GM18951 (cell line): ENCODE measurements around the gene GAN.
"Not testable (repeated sequence)": the region's sequence is repeated elsewhere in the genome, so short reads cannot be mapped to it uniquely, and the experiment has no call there.

Experiments
- POLR2A ChIP-seq: IDR thresholded peaks from 4 replicates; pipeline ENCODE4 v1.6.1; 2011; ENCODE audit warnings: mild to moderate bottlenecking; ENCODE audit not compliant: insufficient read length, insufficient read depth; ENCODE audit errors: extremely low read depth
- in situ Hi-C: fragments of 300-500 bp; cut with MboI; formaldehyde crosslinking; loops from one replicate; pipeline ENCODE4 v1.12.0; 2022; ENCODE audit warnings: low sequenced_read_pairs, mixed read lengths, inconsistent platforms; ENCODE audit not compliant: unreplicated experiment

Gene GAN

GRCh38 chr16:81315271-81316175 lies 761 bp downstream of the GAN start:
- no peak for TF ChIP-seq POLR2A
- in situ Hi-C loops, result no loop called here

- no peak for TF ChIP-seq POLR2A
- in situ Hi-C loops, result no loop called here
These were observed 1.4 kb downstream of the GAN start for GRCh38 chr16:81316176-81316496.

- TF ChIP-seq POLR2A, result no peak
- in situ Hi-C loops, result no loop called here
These were observed 3.9 kb downstream of the GAN start for GRCh38 chr16:81318711-81319110.

- no peak for TF ChIP-seq POLR2A
- in situ Hi-C loops, result no loop called here
These were observed 4.6 kb downstream of the GAN start for GRCh38 chr16:81319221-81319912.

GRCh38 chr16:81321039-81321438 lies 6.3 kb downstream of the GAN start:
- no peak for TF ChIP-seq POLR2A
- in situ Hi-C loops, result no loop called here

GRCh38 chr16:81321536-81321935 lies 6.8 kb downstream of the GAN start:
- in situ Hi-C loops, result no loop called here

GRCh38 chr16:81324808-81325207 lies 10.0 kb downstream of the GAN start:
- in situ Hi-C loops, result no loop called here
- no peak for TF ChIP-seq POLR2A

More at GRCh38 chr16:81321536-81321935, 6.8 kb downstream of the GAN start:
- no peak for TF ChIP-seq POLR2A

GRCh38 chr16:81327011-81327410 lies 12.2 kb downstream of the GAN start:
- TF ChIP-seq POLR2A, result no peak

GRCh38 chr16:81327447-81328196 lies 12.9 kb downstream of the GAN start:
- in situ Hi-C loops, result no loop called here
- no peak for TF ChIP-seq POLR2A

More at GRCh38 chr16:81327011-81327410, 12.2 kb downstream of the GAN start:
- in situ Hi-C loops, result no loop called here

- TF ChIP-seq POLR2A, result no peak
- in situ Hi-C loops, result no loop called here
These were observed 15.2 kb downstream of the GAN start for GRCh38 chr16:81329947-81330346.

GRCh38 chr16:81333356-81333755 lies 18.6 kb downstream of the GAN start:
- TF ChIP-seq POLR2A, result no peak
- in situ Hi-C loops, result no loop called here

- TF ChIP-seq POLR2A, result no peak
- in situ Hi-C loops, result no loop called here
These were observed 20.9 kb downstream of the GAN start for GRCh38 chr16:81335669-81336068.

GRCh38 chr16:81337097-81337496 lies 22.3 kb downstream of the GAN start:
- no peak for TF ChIP-seq POLR2A
- in situ Hi-C loops, result no loop called here

GRCh38 chr16:81345172-81345571 lies 30.4 kb downstream of the GAN start:
- in situ Hi-C loops, result not testable (repeated sequence)

- no peak for TF ChIP-seq POLR2A
- in situ Hi-C loops, result no loop called here
These were observed 32.7 kb downstream of the GAN start for GRCh38 chr16:81347425-81347824.
